Ovary (tissue), 3 donors: ENCODE data around the gene KNDC1.

Source experiments
- EP300 ChIP-seq: sonication (generic); formaldehyde crosslinking; IDR thresholded peaks from one replicate; pipeline ENCODE4 v1.6.1; 2017; ENCODE audit warnings: antibody characterized with exemption
- POLR2A ChIP-seq: fragments of 450-650 bp; IDR thresholded peaks from one replicate; pipeline ENCODE4 v1.6.1; 2017; ENCODE audit warnings: antibody characterized with exemption, mild to moderate bottlenecking, moderate library complexity
- TF ChIP-seq, protein P1 (sequence below), 3 donors: fragments of 450-650 bp in 2 of 3; fragments of 200-600 bp in 1 of 3; IDR thresholded peaks; one replicate each; pipeline versions ENCODE4 v1.5.1 to v1.8.0; 2016 to 2022; ENCODE audit warnings: antibody characterized with exemption in 3 of 3, mild to moderate bottlenecking in 1 of 3
- donor health status: DM: no; HTN: no; CAD: no.

DNA sequence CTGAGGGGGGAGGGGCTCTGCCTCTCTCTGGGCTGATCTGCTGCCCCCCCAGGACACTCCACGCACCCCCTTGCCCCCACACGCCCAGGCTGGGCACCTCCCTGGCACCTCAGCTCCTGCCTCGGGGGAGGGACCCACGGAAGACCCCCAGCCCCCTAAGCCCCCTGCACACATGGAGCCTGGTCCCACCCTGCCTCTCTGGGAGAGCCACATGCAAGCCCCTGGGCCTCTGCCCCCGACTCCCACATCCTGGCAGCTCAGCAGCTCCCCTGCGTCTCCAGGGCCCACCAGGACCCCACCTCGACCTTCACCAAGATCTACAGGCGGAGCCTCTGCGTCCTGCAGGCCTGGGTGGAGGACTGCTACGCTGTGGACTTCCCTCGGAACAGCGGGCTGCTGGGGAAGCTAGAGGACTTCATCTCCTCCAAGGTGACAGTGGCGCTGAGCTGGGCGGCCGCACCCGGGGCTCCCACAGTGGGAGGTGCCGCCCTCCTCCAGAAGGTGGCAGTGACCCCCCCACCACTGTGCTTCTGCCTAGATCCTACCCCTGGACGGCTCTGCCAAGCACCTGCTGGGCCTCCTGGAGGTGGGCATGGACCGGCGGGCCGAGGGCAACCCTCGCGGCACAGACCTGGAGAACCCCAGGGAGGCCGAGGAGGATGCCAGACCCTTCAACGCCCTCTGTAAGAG, 51.3 kb downstream of the KNDC1 start:
- TF ChIP-seq, protein P1, sequence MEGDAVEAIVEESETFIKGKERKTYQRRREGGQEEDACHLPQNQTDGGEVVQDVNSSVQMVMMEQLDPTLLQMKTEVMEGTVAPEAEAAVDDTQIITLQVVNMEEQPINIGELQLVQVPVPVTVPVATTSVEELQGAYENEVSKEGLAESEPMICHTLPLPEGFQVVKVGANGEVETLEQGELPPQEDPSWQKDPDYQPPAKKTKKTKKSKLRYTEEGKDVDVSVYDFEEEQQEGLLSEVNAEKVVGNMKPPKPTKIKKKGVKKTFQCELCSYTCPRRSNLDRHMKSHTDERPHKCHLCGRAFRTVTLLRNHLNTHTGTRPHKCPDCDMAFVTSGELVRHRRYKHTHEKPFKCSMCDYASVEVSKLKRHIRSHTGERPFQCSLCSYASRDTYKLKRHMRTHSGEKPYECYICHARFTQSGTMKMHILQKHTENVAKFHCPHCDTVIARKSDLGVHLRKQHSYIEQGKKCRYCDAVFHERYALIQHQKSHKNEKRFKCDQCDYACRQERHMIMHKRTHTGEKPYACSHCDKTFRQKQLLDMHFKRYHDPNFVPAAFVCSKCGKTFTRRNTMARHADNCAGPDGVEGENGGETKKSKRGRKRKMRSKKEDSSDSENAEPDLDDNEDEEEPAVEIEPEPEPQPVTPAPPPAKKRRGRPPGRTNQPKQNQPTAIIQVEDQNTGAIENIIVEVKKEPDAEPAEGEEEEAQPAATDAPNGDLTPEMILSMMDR (IDR thresholded peaks at IDR 0.05), result no peak
- TF ChIP-seq POLR2A (no peak), EP300 (no peak)
